HG02642 (cell line): ENCODE data around the gene EOGT.

ENCODE experiments used
- ATAC-seq: cut with Tn5 transposase; IDR thresholded peaks from one replicate; pipeline ENCODE4 v1.9.1; 2021; ENCODE audit warnings: mild to moderate bottlenecking; ENCODE audit not compliant: unreplicated experiment, poor library complexity

Gene EOGT

GRCh38 chr3:68964694-68965093, 48.8 kb downstream of the EOGT start:
- ATAC-seq = no peak

- no peak for ATAC-seq
Measured at GRCh38 chr3:68963891-68964290, 49.6 kb downstream of the EOGT start.

GRCh38 chr3:68963376-68963775, 50.1 kb downstream of the EOGT start:
- ATAC-seq = no peak

GRCh38 chr3:68958932-68959331, 54.6 kb downstream of the EOGT start:
- no peak for ATAC-seq

- ATAC-seq = no peak
Measured at GRCh38 chr3:68957895-68958294, 55.6 kb downstream of the EOGT start.

- no peak for ATAC-seq
Measured at GRCh38 chr3:68953816-68954444, 59.6 kb downstream of the EOGT start.

- no peak for ATAC-seq
Measured at GRCh38 chr3:68945225-68945624, 68.3 kb downstream of the EOGT start.

GRCh38 chr3:68943753-68944500, 69.6 kb downstream of the EOGT start:
- ATAC-seq = no peak

GRCh38 chr3:68941055-68941454, 72.4 kb downstream of the EOGT start:
- ATAC-seq = no peak

GRCh38 chr3:68936856-68937255, 76.6 kb downstream of the EOGT start:
- ATAC-seq = no peak

GRCh38 chr3:68935778-68936177, 77.7 kb downstream of the EOGT start:
- no peak for ATAC-seq

- ATAC-seq = no peak
Measured at GRCh38 chr3:68931406-68932149, 81.9 kb downstream of the EOGT start.
